Choroid plexus epithelial cell (primary cell): ENCODE data around the gene HOXB1.

Experiments used
- DNase-seq: peaks from one replicate; pipeline ENCODE4 v3.0.0-alpha.2; 2010; ENCODE audit warnings: low read depth
- H3K4me3 ChIP-seq: 2 replicates; pipeline ENCODE4 v1.5.1; 2011; ENCODE audit warnings: low read depth, mild to moderate bottlenecking, control low read depth, low read length, moderate library complexity
- CTCF ChIP-seq: conservative IDR thresholded peaks from 2 replicates; pipeline ENCODE4 v1.5.1; 2011; ENCODE audit warnings: low read depth, mild to moderate bottlenecking, control low read depth, inconsistent platforms, low read length, moderate library complexity

Gene HOXB1

GRCh38 chr17:48522031-48522653, 8.7 kb downstream of the HOXB1 start:
- no peak for TF ChIP-seq CTCF
- no peak for DNase-seq
- no peak overlapping the region for H3K4me3 ChIP-seq

- no peak for DNase-seq
- TF ChIP-seq CTCF = no peak
Measured at GRCh38 chr17:48520631-48521079, 10.2 kb downstream of the HOXB1 start.

GRCh38 chr17:48519427-48519826, 11.4 kb downstream of the HOXB1 start:
- H3K4me3 ChIP-seq = no peak overlapping the region
- DNase-seq = no peak
- no peak for TF ChIP-seq CTCF

More at GRCh38 chr17:48520631-48521079, 10.2 kb downstream of the HOXB1 start:
- H3K4me3 ChIP-seq = no peak overlapping the region

GRCh38 chr17:48517478-48517877, 13.3 kb downstream of the HOXB1 start:
- no peak for TF ChIP-seq CTCF
- no peak for DNase-seq
- H3K4me3 ChIP-seq = no peak overlapping the region

GRCh38 chr17:48515925-48516900, 14.6 kb downstream of the HOXB1 start:
- no peak for DNase-seq
- no peak overlapping the region for H3K4me3 ChIP-seq
- no peak for TF ChIP-seq CTCF

- DNase-seq = no peak
- H3K4me3 ChIP-seq = no peak overlapping the region
- TF ChIP-seq CTCF = no peak
Measured at GRCh38 chr17:48514477-48514876, 16.3 kb downstream of the HOXB1 start.
